WERI-Rb-1 (cell line): Measurements from ENCODE around the gene ITGAV.

Source experiments
- DNase-seq: peaks from one replicate; pipeline ENCODE4 v3.0.0-alpha.2; 2020
- H3K27ac ChIP-seq: fragments of 250-450 bp; sonication (Bioruptor Pico); 2 replicates; pipeline ENCODE4 v1.5.1; 2020; ENCODE audit warnings: mild to moderate bottlenecking, moderate library complexity
- H3K27me3 ChIP-seq: fragments of 250-450 bp; sonication (Bioruptor Pico); 2 replicates; pipeline ENCODE4 v1.5.1; 2021; ENCODE audit warnings: mild to moderate bottlenecking, low read depth, moderate library complexity; ENCODE audit not compliant: insufficient read depth, severe bottlenecking
- H3K36me3 ChIP-seq: fragments of 250-450 bp; sonication (Bioruptor Pico); 2 replicates; pipeline ENCODE4 v1.5.1; 2020; ENCODE audit warnings: mild to moderate bottlenecking, moderate library complexity
- H3K4me3 ChIP-seq: 2 replicates; pipeline ENCODE4 v1.5.1; 2011; ENCODE audit warnings: low read depth, mild to moderate bottlenecking, control low read depth, low read length
- H3K9me3 ChIP-seq: fragments of 250-450 bp; sonication (Bioruptor Pico); 2 replicates; pipeline ENCODE4 v1.5.1; 2021; ENCODE audit warnings: mild to moderate bottlenecking, moderate library complexity; ENCODE audit not compliant: severe bottlenecking
- TF ChIP-seq, protein P1 (sequence below): IDR thresholded peaks from 2 replicates; pipeline ENCODE4 v1.5.1; 2011; ENCODE audit warnings: low read depth, mild to moderate bottlenecking, control low read depth, inconsistent platforms, low read length

ITGAV gene

DNA sequence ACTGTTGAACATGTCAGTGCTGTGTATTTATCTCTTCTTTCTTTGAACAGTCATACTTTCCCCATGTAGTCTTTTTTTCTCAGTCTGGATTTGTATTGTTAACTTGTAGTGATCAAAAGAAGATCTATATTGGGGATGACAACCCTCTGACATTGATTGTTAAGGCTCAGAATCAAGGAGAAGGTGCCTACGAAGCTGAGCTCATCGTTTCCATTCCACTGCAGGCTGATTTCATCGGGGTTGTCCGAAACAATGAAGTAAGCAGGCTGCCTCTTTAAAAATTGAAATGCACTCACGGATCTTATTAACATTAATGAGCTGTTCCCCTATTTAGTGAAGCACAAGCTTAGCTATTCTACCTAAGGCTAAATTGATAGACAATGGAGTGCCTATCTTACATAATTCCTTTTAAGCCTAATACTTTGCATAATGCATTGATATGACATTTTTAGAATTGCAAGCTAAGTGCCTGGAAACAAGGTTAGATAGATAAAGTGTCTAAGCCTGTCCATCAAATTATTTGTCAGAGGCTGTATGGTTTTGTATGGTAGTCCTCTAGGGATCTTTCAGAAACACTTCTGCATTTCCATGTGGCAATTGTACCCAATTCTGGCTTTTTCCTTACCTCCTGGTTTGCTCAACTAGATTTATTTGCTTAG is 74.7 kb downstream of the ITGAV start:
- Histone ChIP-seq H3K27ac (no peak overlapping the region), H3K27me3 (no peaks in the 10 kb centered on the region), H3K9me3 (no peaks in the 10 kb centered on the region), H3K36me3 (peaks cover 20% of the 10 kb centered on the region), H3K4me3 (no peak overlapping the region)
- DNase-seq, result no peak
- TF ChIP-seq, protein P1, sequence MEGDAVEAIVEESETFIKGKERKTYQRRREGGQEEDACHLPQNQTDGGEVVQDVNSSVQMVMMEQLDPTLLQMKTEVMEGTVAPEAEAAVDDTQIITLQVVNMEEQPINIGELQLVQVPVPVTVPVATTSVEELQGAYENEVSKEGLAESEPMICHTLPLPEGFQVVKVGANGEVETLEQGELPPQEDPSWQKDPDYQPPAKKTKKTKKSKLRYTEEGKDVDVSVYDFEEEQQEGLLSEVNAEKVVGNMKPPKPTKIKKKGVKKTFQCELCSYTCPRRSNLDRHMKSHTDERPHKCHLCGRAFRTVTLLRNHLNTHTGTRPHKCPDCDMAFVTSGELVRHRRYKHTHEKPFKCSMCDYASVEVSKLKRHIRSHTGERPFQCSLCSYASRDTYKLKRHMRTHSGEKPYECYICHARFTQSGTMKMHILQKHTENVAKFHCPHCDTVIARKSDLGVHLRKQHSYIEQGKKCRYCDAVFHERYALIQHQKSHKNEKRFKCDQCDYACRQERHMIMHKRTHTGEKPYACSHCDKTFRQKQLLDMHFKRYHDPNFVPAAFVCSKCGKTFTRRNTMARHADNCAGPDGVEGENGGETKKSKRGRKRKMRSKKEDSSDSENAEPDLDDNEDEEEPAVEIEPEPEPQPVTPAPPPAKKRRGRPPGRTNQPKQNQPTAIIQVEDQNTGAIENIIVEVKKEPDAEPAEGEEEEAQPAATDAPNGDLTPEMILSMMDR, result no peak

DNA sequence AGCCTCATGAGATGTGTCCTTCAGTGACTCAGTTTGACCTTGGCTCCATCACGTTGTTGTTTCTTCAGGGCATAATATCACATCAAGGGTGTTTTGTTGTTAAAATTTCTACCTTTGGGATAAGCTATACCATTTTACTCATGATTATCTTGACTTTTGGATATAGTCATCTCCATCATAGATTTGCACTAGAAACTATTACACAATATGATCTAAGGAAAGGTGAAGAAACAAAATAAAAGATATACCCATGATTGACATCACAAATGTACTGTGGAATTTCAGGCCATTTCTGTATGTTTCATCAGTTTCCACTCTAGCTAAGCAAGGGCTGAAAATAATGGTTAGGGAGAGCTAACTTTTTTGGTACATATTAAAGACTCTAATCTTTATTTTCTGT is 79.3 kb downstream of the ITGAV start:
- Histone ChIP-seq H3K27ac (no peak overlapping the region), H3K36me3 (peaks cover 52% of the 10 kb centered on the region), H3K9me3 (peaks cover 12% of the 10 kb centered on the region), H3K27me3 (no peaks in the 10 kb centered on the region), H3K4me3 (no peak overlapping the region)
- DNase-seq, result no peak
- TF ChIP-seq, protein P1, result no peak

DNA sequence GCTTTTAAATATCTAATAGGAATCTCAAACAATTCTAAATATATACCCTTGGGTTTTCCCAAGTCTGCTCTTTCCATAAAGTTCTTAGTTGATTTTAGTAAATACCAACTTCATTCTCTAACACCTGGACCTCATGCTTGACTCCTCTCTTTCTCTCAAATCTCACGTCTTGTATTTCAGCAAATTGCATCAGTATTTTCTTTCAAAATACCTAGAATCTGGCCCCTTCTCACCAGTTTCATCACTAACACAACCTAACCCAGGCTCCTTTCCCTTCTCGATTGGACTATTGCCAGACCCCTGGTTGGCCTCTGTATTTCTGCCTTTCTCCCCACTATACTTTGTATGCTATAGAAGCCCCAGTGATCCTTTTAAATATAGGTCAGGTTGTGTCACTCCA is 81.0 kb downstream of the ITGAV start:
- no peak for DNase-seq
- Histone ChIP-seq H3K4me3 (no peak overlapping the region), H3K9me3 (peaks cover 12% of the 10 kb centered on the region), H3K27ac (no peak overlapping the region), H3K36me3 (peaks cover 42% of the 10 kb centered on the region), H3K27me3 (no peaks in the 10 kb centered on the region)
- TF ChIP-seq, protein P1, result no peak

DNA sequence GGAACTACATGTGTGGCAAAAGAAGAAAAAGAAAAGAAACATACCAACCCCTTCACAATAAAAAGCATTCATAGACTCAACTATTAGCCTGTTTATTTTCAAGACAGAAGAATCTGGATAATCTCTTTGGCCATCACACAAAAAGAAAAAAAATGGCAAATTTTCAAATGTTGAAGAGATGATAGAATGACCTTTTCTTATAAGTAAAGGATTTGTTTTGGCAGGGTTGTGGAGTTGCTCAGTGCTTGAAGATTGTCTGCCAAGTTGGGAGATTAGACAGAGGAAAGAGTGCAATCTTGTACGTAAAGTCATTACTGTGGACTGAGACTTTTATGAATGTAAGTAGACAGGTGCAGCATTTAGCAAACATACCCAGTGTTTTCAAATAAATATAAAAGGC is 85.5 kb downstream of the ITGAV start:
- H3K36me3 ChIP-seq, result peaks cover 34% of the 10 kb centered on the region
- no peaks in the 10 kb centered on the region for H3K27me3 ChIP-seq
- no peak overlapping the region for H3K27ac ChIP-seq
- H3K4me3 ChIP-seq, result no peak overlapping the region
- no peak for DNase-seq
- TF ChIP-seq, protein P1, result no peak
- H3K9me3 ChIP-seq, result peaks cover 12% of the 10 kb centered on the region

DNA sequence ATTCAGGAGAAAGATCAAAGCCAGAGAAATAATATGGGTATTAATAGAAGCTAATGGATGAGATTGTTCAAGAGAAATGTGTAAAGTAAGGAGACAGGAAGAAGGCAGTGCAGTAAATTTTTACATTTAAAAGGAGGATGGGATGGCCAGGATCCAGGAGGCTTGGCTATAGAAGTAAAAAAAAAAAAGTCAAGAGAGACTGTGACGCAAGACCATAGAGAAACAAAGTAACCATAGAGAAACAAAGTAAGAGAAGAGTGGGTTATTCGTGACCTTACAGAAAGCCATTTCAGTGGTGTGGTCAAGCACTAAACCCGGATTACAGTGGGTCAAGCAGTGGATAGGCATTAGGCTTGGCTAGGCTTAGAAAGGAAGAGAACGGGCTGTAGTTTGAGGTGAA is 93.5 kb downstream of the ITGAV start:
- no peaks in the 10 kb centered on the region for H3K27me3 ChIP-seq
- no peaks in the 10 kb centered on the region for H3K9me3 ChIP-seq
- H3K4me3 ChIP-seq, result no peak overlapping the region
- TF ChIP-seq, protein P1, result no peak
- H3K27ac ChIP-seq, result no peak overlapping the region
- no peaks in the 10 kb centered on the region; the same call in 1 of the 2 replicates for H3K36me3 ChIP-seq
- no peak for DNase-seq

DNA sequence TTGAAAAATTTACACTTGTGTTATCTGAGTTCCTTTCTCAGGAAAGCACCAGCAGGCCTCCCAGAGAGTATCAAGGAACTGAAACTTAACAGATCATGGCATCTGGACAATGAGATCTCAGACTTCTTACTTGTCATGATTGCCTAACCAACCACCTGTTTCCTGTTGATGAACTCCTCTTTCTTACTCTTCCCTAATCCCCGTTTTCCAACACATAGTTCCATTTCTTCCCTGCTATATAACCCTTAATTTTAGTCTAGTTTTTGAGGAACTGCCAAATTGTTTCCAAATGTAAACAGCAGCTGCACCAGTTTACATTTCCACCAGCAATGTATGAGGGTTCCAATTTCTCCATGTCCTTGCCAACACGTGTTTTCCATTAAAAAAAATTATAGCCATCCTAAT is 98.0 kb downstream of the ITGAV start:
- no peak for DNase-seq
- Histone ChIP-seq H3K4me3 (no peak overlapping the region), H3K36me3 (no peaks in the 10 kb centered on the region), H3K27me3 (no peaks in the 10 kb centered on the region), H3K9me3 (no peaks in the 10 kb centered on the region), H3K27ac (no peak overlapping the region)
- TF ChIP-seq, protein P1, result no peak
